NOMO-1 treated with DMSO at 0.1 percent for 48 hours (cell line): ENCODE results near the gene TBCE.

Experiments used
- DNase-seq: peaks from one replicate; lab custom pipeline; 2025; ENCODE audit not compliant: unreplicated experiment; lab: John Stamatoyannopoulos, UW

The TBCE gene

GRCh38 chr1:235367000-235367908, at the start of gene TBCE:
TBCE (plus strand) TSS chr1:235367427; CDS start chr1:235380050, 12,623 bp downstream.
- DNase-seq, result peak; percentile 95

- no peak for DNase-seq
Observed at GRCh38 chr1:235319255-235319654, 48.0 kb upstream of the TBCE start.

- no peak for DNase-seq
Observed at GRCh38 chr1:235320521-235321179, 46.6 kb upstream of the TBCE start.

- no peak for DNase-seq
Observed at GRCh38 chr1:235324296-235324695, 42.9 kb upstream of the TBCE start.

- DNase-seq, result peak; percentile 24
Observed at GRCh38 chr1:235325139-235325538, 42.1 kb upstream of the TBCE start.

GRCh38 chr1:235325854-235326253, 41.4 kb upstream of the TBCE start:
- no peak for DNase-seq

- peak; percentile 52 for DNase-seq
Observed at GRCh38 chr1:235326719-235327558, 40.3 kb upstream of the TBCE start.

- DNase-seq, result no peak
Observed at GRCh38 chr1:235327559-235328270, 39.5 kb upstream of the TBCE start, which contains the start of gene ARID4B. ARID4B (minus strand) TSS chr1:235328179; CDS start chr1:235326919, 1,260 bp downstream.

GRCh38 chr1:235328271-235329138, 38.7 kb upstream of the TBCE start, which contains the start of gene GGPS1:
GGPS1 (plus strand) TSS chr1:235328570; CDS start chr1:235335265, 6,695 bp downstream.
- peak; percentile 100 for DNase-seq

GRCh38 chr1:235329139-235329902, 37.9 kb upstream of the TBCE start:
- peak; percentile 60 for DNase-seq

- DNase-seq, result no peak
Observed at GRCh38 chr1:235330918-235331285, 36.3 kb upstream of the TBCE start.

GRCh38 chr1:235331401-235331800, 35.8 kb upstream of the TBCE start:
- DNase-seq, result peak; percentile 10

GRCh38 chr1:235336903-235337302, 30.3 kb upstream of the TBCE start:
- no peak for DNase-seq

- DNase-seq, result no peak
Observed at GRCh38 chr1:235339746-235340145, 27.5 kb upstream of the TBCE start.

- no peak for DNase-seq
Observed at GRCh38 chr1:235341334-235341733, 25.9 kb upstream of the TBCE start.

GRCh38 chr1:235342039-235342438, 25.2 kb upstream of the TBCE start:
- no peak for DNase-seq

GRCh38 chr1:235342471-235342870, 24.8 kb upstream of the TBCE start:
- no peak for DNase-seq

- no peak for DNase-seq
Observed at GRCh38 chr1:235343726-235344125, 23.5 kb upstream of the TBCE start.

GRCh38 chr1:235351441-235351840, 15.8 kb upstream of the TBCE start:
- DNase-seq, result no peak
